HG03108 (cell line): ENCODE measurements around the gene FSTL3.

ENCODE experiments used
- ATAC-seq: cut with Tn5 transposase; IDR thresholded peaks from one replicate; pipeline ENCODE4 v1.9.1; 2021; ENCODE audit warnings: moderate library complexity; ENCODE audit not compliant: unreplicated experiment

The FSTL3 gene

GRCh38 chr19:644789-645188, 31.4 kb upstream of the FSTL3 start:
- ATAC-seq, result no peak

GRCh38 chr19:645912-646778, 30.0 kb upstream of the FSTL3 start:
- no peak for ATAC-seq

GRCh38 chr19:646779-647565, 29.2 kb upstream of the FSTL3 start:
- ATAC-seq, result no peak

- ATAC-seq, result no peak
These were observed 28.5 kb upstream of the FSTL3 start for GRCh38 chr19:647566-648284.

GRCh38 chr19:648305-648704, 27.9 kb upstream of the FSTL3 start:
- no peak for ATAC-seq

GRCh38 chr19:648904-649801, 27.0 kb upstream of the FSTL3 start:
- ATAC-seq, result no peak

GRCh38 chr19:650121-650520, 26.1 kb upstream of the FSTL3 start:
- no peak for ATAC-seq

GRCh38 chr19:651114-651818, 24.9 kb upstream of the FSTL3 start:
- ATAC-seq, result no peak

- ATAC-seq, result no peak
These were observed 24.2 kb upstream of the FSTL3 start for GRCh38 chr19:651991-652390.

GRCh38 chr19:652467-653389, 23.5 kb upstream of the FSTL3 start:
- no peak for ATAC-seq

GRCh38 chr19:653425-653824, 22.8 kb upstream of the FSTL3 start:
- no peak for ATAC-seq

- no peak for ATAC-seq
These were observed 20.5 kb upstream of the FSTL3 start for GRCh38 chr19:655691-656090.

GRCh38 chr19:656751-657559, 19.2 kb upstream of the FSTL3 start:
- ATAC-seq, result no peak

- ATAC-seq, result no peak
These were observed 18.6 kb upstream of the FSTL3 start for GRCh38 chr19:657611-658010.

GRCh38 chr19:658059-658839, 17.9 kb upstream of the FSTL3 start:
- no peak for ATAC-seq

- no peak for ATAC-seq
These were observed 17.0 kb upstream of the FSTL3 start for GRCh38 chr19:658916-659839.
